Liver (tissue), 3 donors: ENCODE results near the gene BOD1L1.

Experiments used
- ATF3 ChIP-seq: IDR thresholded peaks from 2 replicates; pipeline ENCODE4 v1.6.1; 2016; ENCODE audit warnings: antibody characterized with exemption
- CTCF ChIP-seq: fragments of 150-350 bp; IDR thresholded peaks from 2 replicates; pipeline ENCODE4 v1.5.1; 2017; ENCODE audit warnings: improper control_type of control experiment, low read depth, low read length; ENCODE audit not compliant: missing input control
- EGR1 ChIP-seq, 2 donors: IDR thresholded peaks; 2 replicates each; pipeline ENCODE4 v1.6.1; 2016 to 2018; ENCODE audit warnings: antibody characterized with exemption in 2 of 2, low read depth in 2 of 2
- FOXA1 ChIP-seq: IDR thresholded peaks from 2 replicates; pipeline ENCODE4 v1.6.1; 2016; ENCODE audit warnings: antibody characterized with exemption
- GABPA ChIP-seq, 2 donors: IDR thresholded peaks in 1 of 2; conservative IDR thresholded peaks in 1 of 2; 2 replicates each; pipeline ENCODE4 v1.6.1; 2016; ENCODE audit warnings: antibody characterized with exemption in 2 of 2, mild to moderate bottlenecking in 1 of 2, moderate library complexity in 1 of 2
- HNF4G ChIP-seq: IDR thresholded peaks from 2 replicates; pipeline ENCODE4 v1.6.1; 2016; ENCODE audit warnings: antibody characterized with exemption
- MAX ChIP-seq: IDR thresholded peaks from 2 replicates; pipeline ENCODE4 v1.6.1; 2016; ENCODE audit warnings: antibody characterized with exemption
- RAD21 ChIP-seq, 2 donors: IDR thresholded peaks; 2 replicates each; pipeline ENCODE4 v1.6.1; 2016; ENCODE audit warnings: antibody characterized with exemption in 2 of 2, mild to moderate bottlenecking in 2 of 2
- REST ChIP-seq: IDR thresholded peaks from 2 replicates; pipeline ENCODE4 v1.6.1; 2016; ENCODE audit warnings: antibody characterized with exemption, mild to moderate bottlenecking
- SP1 ChIP-seq: IDR thresholded peaks from 2 replicates; pipeline ENCODE4 v1.6.1; 2018; ENCODE audit warnings: antibody characterized with exemption, mild to moderate bottlenecking
- TAF1 ChIP-seq: conservative IDR thresholded peaks from 2 replicates; pipeline ENCODE4 v1.6.1; 2016; ENCODE audit warnings: antibody characterized with exemption, mild to moderate bottlenecking
- YY1 ChIP-seq: IDR thresholded peaks from 2 replicates; pipeline ENCODE4 v1.6.1; 2016; ENCODE audit warnings: antibody characterized with exemption, mild to moderate bottlenecking
- donor health status: healthy.
- donor health status: healthy.

- TF ChIP-seq FOXA1, result no peak
- no peak for TF ChIP-seq CTCF
- TF ChIP-seq SP1, result no peak
- TF ChIP-seq HNF4G, result no peak
- TF ChIP-seq RAD21 (IDR thresholded peaks at IDR 0.05), result no peak
- TF ChIP-seq ATF3, result no peak
- no peak for TF ChIP-seq GABPA (IDR thresholded peaks at IDR 0.05 in 1 of 2, conservative IDR thresholded peaks at IDR 0.05 in 1 of 2)
- TF ChIP-seq REST, result no peak
- no peak for TF ChIP-seq EGR1 (IDR thresholded peaks at IDR 0.05; ENCODE audit: low read depth in 2 of 2)
- no peak for TF ChIP-seq MAX
- TF ChIP-seq TAF1, result no peak
- no peak for TF ChIP-seq YY1
Measured at GRCh38 chr4:13546142-13546940, 81.2 kb downstream of the BOD1L1 start.
